Fibroblast of villous mesenchyme (primary cell): ENCODE data around the gene MEF2D. TPM values are rescaled to one million over a fixed set of nuclear protein-coding genes. Genes with fewer than 3 reads are reported as not detected.
A peak's percentile ranks its signal among the peaks of the same experiment; 100 is the strongest.

Experiments
- DNase-seq: peaks from one replicate; pipeline ENCODE4 v3.0.0-alpha.2; 2010; ENCODE audit warnings: low read depth
- H3K4me3 ChIP-seq: 2 replicates; pipeline ENCODE4 v1.5.1; 2011; ENCODE audit warnings: low read depth, mild to moderate bottlenecking, low read length
- total RNA-seq: library from RNA; depleted of rRNA; stranded (reverse); fragments of >200 nt; gene quantifications from 2 replicates; pipeline ENCODE4 v1.2.3, GENCODE V29; 2012
- TF ChIP-seq, protein P1 (sequence below): IDR thresholded peaks from 2 replicates; pipeline ENCODE4 v1.5.1; 2012; ENCODE audit warnings: low read depth, mild to moderate bottlenecking, low read length; ENCODE audit not compliant: insufficient read depth

Gene MEF2D
- total RNA-seq, 1 donor, result 10.8 TPM

DNA sequence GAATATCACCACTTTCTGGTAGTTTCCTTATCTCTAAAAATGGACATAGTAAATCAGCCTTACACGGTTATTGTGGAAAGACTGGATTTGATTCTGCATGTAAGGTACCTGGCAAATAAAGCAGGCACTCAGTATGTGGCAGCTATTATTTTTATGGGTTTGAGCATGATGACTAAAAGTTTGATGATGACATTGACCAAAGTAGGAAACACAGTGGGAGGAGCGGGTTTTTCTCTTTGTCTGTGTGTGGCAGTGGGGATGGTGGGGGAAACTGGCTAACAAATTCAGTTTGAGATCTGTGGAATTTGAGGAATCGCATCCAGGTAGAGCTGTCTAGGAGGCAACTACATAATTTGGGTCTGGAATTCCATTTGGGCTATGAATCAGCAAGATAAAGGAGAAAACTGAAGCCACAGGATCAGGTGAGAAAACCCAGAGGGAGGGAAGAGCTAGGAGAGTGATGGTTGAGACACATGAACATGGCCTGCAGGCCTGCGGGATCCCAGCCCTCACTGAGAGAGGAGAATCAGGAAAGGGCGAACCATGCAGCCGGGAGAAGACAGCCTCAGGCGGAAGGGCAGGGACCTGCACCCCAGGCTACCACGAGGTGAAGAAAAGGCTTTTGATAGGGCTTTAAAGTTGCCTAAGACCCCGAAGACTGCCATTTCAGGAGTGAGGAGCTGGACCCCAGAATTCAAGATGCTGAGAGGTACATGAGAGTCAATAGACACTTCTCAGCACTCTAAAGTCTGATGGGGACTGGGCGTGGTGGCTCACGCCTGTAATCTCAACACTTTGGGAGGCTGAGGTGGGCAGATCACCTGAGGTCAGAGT lies 52.2 kb downstream of the MEF2D start:
- TF ChIP-seq, protein P1, sequence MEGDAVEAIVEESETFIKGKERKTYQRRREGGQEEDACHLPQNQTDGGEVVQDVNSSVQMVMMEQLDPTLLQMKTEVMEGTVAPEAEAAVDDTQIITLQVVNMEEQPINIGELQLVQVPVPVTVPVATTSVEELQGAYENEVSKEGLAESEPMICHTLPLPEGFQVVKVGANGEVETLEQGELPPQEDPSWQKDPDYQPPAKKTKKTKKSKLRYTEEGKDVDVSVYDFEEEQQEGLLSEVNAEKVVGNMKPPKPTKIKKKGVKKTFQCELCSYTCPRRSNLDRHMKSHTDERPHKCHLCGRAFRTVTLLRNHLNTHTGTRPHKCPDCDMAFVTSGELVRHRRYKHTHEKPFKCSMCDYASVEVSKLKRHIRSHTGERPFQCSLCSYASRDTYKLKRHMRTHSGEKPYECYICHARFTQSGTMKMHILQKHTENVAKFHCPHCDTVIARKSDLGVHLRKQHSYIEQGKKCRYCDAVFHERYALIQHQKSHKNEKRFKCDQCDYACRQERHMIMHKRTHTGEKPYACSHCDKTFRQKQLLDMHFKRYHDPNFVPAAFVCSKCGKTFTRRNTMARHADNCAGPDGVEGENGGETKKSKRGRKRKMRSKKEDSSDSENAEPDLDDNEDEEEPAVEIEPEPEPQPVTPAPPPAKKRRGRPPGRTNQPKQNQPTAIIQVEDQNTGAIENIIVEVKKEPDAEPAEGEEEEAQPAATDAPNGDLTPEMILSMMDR, result no peak
- DNase-seq, result no peak

DNA sequence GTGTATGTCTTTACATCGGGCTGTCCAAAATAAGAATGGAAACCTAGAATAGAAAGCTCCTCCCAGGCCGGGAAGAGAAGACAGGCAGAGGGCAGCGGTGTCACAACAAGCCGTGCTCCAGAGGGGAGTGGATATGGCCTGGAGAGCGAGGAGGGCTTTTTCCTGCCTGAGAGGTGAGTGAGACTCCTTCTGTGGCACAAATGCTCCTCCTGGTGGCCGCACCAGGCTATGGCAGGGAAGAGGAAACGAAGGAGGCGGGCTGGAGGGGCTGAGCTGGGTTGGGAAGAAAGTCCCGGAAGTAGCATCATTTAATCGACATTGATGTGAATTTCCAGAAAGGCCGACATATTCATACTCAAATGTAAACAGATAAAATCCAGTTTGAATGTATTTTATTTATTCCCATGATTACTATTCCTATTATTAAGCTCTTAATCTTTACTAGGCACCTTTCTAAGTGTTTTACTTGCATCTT lies 54.7 kb downstream of the MEF2D start:
- peak; percentile 80 for DNase-seq
- TF ChIP-seq, protein P1, result peak; percentile 99
- H3K4me3 ChIP-seq, result no peak overlapping the region

More for the DNA sequence above, 52.2 kb downstream of the MEF2D start:
- no peak overlapping the region for H3K4me3 ChIP-seq

DNA sequence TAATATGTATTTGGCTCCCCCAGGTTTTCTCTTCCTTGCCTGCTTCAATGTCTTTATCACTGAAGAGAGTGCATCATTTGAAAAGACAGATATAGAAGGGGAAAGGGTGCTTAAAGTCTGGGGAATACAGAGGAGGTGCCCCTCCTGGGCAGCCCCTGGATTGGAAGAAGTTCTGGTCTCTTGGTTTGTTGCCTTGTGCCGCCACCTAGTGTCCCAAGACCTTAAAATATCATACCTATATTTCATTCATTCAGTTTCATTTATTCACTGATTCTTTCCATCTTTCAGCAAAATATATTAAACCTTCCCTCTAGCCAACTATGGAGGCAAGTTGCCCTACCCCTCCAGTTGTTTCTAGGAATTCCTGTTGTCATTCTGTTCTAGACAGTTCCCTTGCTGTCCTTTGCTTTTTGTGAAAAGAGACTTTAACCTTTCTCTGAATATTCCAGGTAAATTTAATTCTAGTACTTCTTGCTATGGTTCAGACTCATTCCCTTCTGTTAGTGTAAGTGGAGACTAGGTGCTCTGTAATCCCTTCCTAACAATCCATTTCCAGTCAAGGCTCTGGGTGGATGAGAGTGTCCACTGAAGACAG lies 56.1 kb downstream of the MEF2D start:
- TF ChIP-seq, protein P1, result peak; percentile 45
- peak; percentile 22 for DNase-seq
- no peak overlapping the region for H3K4me3 ChIP-seq

DNA sequence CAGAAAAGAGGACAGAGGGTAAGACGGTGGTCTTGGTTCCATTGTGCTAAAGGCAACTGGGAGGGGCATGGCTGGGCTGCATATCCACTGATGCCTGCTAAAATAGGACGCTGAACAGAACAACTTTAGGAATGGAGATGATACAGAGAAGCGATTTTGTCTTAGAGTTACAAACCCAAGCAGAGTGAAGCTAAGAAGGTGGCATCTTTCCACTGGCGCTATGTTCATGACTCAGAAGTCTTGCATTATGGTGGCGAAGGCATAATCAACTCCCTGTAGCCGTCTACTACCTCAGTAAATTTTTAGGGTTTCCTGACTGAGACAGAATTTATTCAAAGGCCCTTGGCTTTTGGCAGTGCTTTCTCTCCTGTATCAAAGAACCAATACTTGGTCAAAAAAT lies 57.3 kb downstream of the MEF2D start:
- TF ChIP-seq, protein P1, result no peak
- no peak for DNase-seq
- H3K4me3 ChIP-seq, result no peak overlapping the region

DNA sequence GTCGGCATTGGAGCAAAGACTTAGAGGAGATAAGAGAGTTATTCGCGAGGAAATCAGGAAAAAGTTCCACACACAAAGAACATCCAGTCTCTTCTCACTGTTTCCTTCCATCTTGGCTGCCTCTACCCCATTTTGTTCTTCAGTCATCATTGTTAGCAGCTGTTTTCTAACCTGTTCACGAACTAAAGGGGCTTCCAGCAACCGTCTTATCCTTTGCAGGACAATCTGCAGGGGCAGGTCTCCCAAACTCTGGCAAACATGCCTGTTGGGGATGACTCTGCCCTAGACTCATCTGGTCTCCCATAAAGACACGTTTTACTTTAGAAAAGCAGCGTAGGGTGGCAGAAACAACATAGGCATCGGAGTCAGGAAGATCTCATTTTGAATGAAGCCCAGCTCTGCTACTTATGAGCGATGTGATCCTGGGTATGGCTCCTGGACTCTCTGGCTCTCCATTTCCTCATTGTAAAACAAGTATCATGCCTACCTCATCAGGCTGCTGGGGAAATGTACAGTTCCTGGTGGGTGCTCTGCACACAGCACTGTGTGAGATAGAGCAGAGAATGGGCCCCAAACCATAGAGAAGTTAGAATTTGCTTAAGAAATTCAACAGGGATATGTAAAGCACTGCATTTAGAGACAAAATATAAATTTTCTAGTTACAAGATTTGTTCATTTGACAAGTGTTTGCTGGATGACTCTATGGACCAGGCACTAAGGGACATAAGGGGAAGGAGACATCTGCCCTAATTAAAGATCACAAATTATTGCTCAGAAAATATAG lies 59.7 kb downstream of the MEF2D start:
- TF ChIP-seq, protein P1, result no peak
- no peak for DNase-seq
- no peak overlapping the region for H3K4me3 ChIP-seq

DNA sequence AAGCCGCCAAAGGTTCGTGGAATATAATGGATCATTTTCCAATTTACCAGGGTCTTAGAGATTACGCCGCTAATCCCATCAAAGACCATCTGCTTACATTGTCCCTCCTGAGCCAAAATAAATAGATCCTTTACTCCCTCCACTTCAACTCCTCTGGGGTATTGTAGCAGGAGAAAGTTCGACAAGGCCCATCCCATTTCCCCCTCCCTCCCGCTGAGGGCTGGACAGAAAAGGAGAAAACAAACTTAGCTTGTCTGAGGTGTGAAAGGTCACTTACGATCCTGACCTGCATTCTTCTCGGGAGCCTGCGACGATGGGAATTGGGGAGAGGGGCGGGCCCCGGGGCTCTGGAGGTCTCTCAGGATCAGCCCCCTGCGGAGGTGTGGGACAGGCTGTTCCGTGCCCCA lies 60.8 kb downstream of the MEF2D start:
- TF ChIP-seq, protein P1, result no peak
- H3K4me3 ChIP-seq, result no peak overlapping the region
- no peak for DNase-seq
